Activated T-cell treated with anti-CD3 and anti-CD28 coated beads, Interleukin-2, amount 50 U/mL, for 24 hours (primary cell): ENCODE results near the gene TRABD.

ENCODE experiments used
- DNase-seq: peaks from one replicate; pipeline ENCODE4 v3.0.0-alpha.2; 2020
- H3K27ac Mint-ChIP-seq: 2 replicates; pipeline ENCODE4 v1.8.0; 2020; ENCODE audit warnings: mild to moderate bottlenecking, mixed read lengths
- H3K27me3 Mint-ChIP-seq: 2 replicates; pipeline ENCODE4 v1.8.0; 2020; ENCODE audit warnings: mixed read lengths
- H3K36me3 Mint-ChIP-seq: 2 replicates; pipeline ENCODE4 v1.8.0; 2020; ENCODE audit warnings: low read depth, mixed read lengths
- H3K4me1 Mint-ChIP-seq: 2 replicates; pipeline ENCODE4 v1.8.0; 2020; ENCODE audit warnings: low read depth, mixed read lengths
- H3K4me3 Mint-ChIP-seq: 2 replicates; pipeline ENCODE4 v1.8.0; 2020; ENCODE audit warnings: mild to moderate bottlenecking, moderate library complexity, mixed read lengths
- H3K9me3 Mint-ChIP-seq: 2 replicates; pipeline ENCODE4 v1.8.0; 2020; ENCODE audit warnings: mixed read lengths

The TRABD gene

GRCh38 chr22:50206599-50206998 is 20.9 kb downstream of the TRABD start:
- peak; percentile 37 for DNase-seq
- Mint-ChIP-seq H3K36me3 (peaks cover 80% of the 10 kb centered on the region), H3K4me3 (no peak overlapping the region), H3K27me3 (no peaks in the 10 kb centered on the region), H3K4me1 (peaks cover 38% of the 10 kb centered on the region), H3K9me3 (no peaks in the 10 kb centered on the region), H3K27ac (peak overlapping the region; percentile 44)

GRCh38 chr22:50207383-50208140 is 21.8 kb downstream of the TRABD start:
- no peak for DNase-seq

GRCh38 chr22:50208430-50208938 is 22.8 kb downstream of the TRABD start:
- peaks cover 84% of the 10 kb centered on the region for H3K36me3 Mint-ChIP-seq
- no peaks in the 10 kb centered on the region for H3K9me3 Mint-ChIP-seq
- H3K27ac Mint-ChIP-seq = no peak overlapping the region
- peaks cover 28% of the 10 kb centered on the region for H3K4me1 Mint-ChIP-seq
- peak; percentile 29 for DNase-seq
- H3K4me3 Mint-ChIP-seq = no peak overlapping the region
- no peaks in the 10 kb centered on the region for H3K27me3 Mint-ChIP-seq

More at GRCh38 chr22:50207383-50208140, 21.8 kb downstream of the TRABD start:
- Mint-ChIP-seq H3K4me1 (peaks cover 32% of the 10 kb centered on the region), H3K9me3 (no peaks in the 10 kb centered on the region), H3K4me3 (no peak overlapping the region), H3K36me3 (peaks cover 80% of the 10 kb centered on the region), H3K27me3 (no peaks in the 10 kb centered on the region), H3K27ac (peak overlapping the region; percentile 47)

- Mint-ChIP-seq H3K27me3 (no peaks in the 10 kb centered on the region), H3K36me3 (peaks cover 84% of the 10 kb centered on the region), H3K4me1 (peaks cover 23% of the 10 kb centered on the region), H3K9me3 (no peaks in the 10 kb centered on the region), H3K4me3 (no peak overlapping the region), H3K27ac (peak overlapping the region; percentile 48)
- no peak for DNase-seq
These were observed 23.5 kb downstream of the TRABD start for GRCh38 chr22:50208939-50209892.

GRCh38 chr22:50209893-50210292 is 24.2 kb downstream of the TRABD start:
- DNase-seq = peak; percentile 74
- Mint-ChIP-seq H3K9me3 (no peaks in the 10 kb centered on the region), H3K4me3 (no peak overlapping the region), H3K4me1 (peaks cover 17% of the 10 kb centered on the region), H3K27ac (peak overlapping the region; percentile 48), H3K27me3 (no peaks in the 10 kb centered on the region), H3K36me3 (peaks cover 81% of the 10 kb centered on the region)

GRCh38 chr22:50210378-50211139 is 24.8 kb downstream of the TRABD start:
- Mint-ChIP-seq H3K9me3 (no peaks in the 10 kb centered on the region), H3K36me3 (peaks cover 80% of the 10 kb centered on the region), H3K4me3 (no peak overlapping the region), H3K4me1 (peaks cover 14% of the 10 kb centered on the region), H3K27ac (peak overlapping the region; percentile 64), H3K27me3 (no peaks in the 10 kb centered on the region)
- DNase-seq = no peak

GRCh38 chr22:50211147-50211546 is 25.4 kb downstream of the TRABD start:
- H3K4me1 Mint-ChIP-seq = peaks cover 14% of the 10 kb centered on the region
- H3K27me3 Mint-ChIP-seq = no peaks in the 10 kb centered on the region
- DNase-seq = no peak
- H3K9me3 Mint-ChIP-seq = no peaks in the 10 kb centered on the region
- peaks cover 84% of the 10 kb centered on the region for H3K36me3 Mint-ChIP-seq
- peak overlapping the region; percentile 64 for H3K27ac Mint-ChIP-seq
- no peak overlapping the region for H3K4me3 Mint-ChIP-seq

GRCh38 chr22:50213263-50213662 is 27.6 kb downstream of the TRABD start:
- no peaks in the 10 kb centered on the region for H3K9me3 Mint-ChIP-seq
- H3K4me3 Mint-ChIP-seq = no peak overlapping the region
- peaks cover 12% of the 10 kb centered on the region for H3K4me1 Mint-ChIP-seq
- no peak for DNase-seq
- peaks cover 83% of the 10 kb centered on the region for H3K36me3 Mint-ChIP-seq
- peak overlapping the region; percentile 85 for H3K27ac Mint-ChIP-seq
- no peaks in the 10 kb centered on the region for H3K27me3 Mint-ChIP-seq

GRCh38 chr22:50215297-50216054 is 29.8 kb downstream of the TRABD start:
- no peak for DNase-seq
- Mint-ChIP-seq H3K9me3 (no peaks in the 10 kb centered on the region), H3K27ac (peak overlapping the region; percentile 77), H3K27me3 (no peaks in the 10 kb centered on the region), H3K36me3 (peaks cover 91% of the 10 kb centered on the region), H3K4me1 (peaks cover 8% of the 10 kb centered on the region), H3K4me3 (no peak overlapping the region)

GRCh38 chr22:50216055-50216683 is 30.5 kb downstream of the TRABD start:
- H3K9me3 Mint-ChIP-seq = no peaks in the 10 kb centered on the region
- peak overlapping the region; percentile 61 for H3K27ac Mint-ChIP-seq
- H3K4me1 Mint-ChIP-seq = peaks cover 7% of the 10 kb centered on the region
- no peak overlapping the region for H3K4me3 Mint-ChIP-seq
- H3K27me3 Mint-ChIP-seq = no peaks in the 10 kb centered on the region
- H3K36me3 Mint-ChIP-seq = peaks cover 91% of the 10 kb centered on the region
- DNase-seq = no peak

GRCh38 chr22:50216684-50217520 is 31.2 kb downstream of the TRABD start:
- no peak for DNase-seq
- no peaks in the 10 kb centered on the region for H3K9me3 Mint-ChIP-seq
- H3K4me1 Mint-ChIP-seq = peaks cover 5% of the 10 kb centered on the region
- H3K4me3 Mint-ChIP-seq = no peak overlapping the region
- peaks cover 92% of the 10 kb centered on the region for H3K36me3 Mint-ChIP-seq
- H3K27ac Mint-ChIP-seq = peak overlapping the region; percentile 37
- H3K27me3 Mint-ChIP-seq = no peaks in the 10 kb centered on the region

- H3K27me3 Mint-ChIP-seq = no peaks in the 10 kb centered on the region
- H3K9me3 Mint-ChIP-seq = no peaks in the 10 kb centered on the region
- H3K36me3 Mint-ChIP-seq = peaks cover 92% of the 10 kb centered on the region
- no peak for DNase-seq
- H3K4me3 Mint-ChIP-seq = no peak overlapping the region
- H3K4me1 Mint-ChIP-seq = peaks cover 2% of the 10 kb centered on the region
- peak overlapping the region; percentile 37 for H3K27ac Mint-ChIP-seq
These were observed 31.9 kb downstream of the TRABD start for GRCh38 chr22:50217543-50218152.
